ENCODE results near the gene MTHFD1.

MTHFD1 gene

GRCh38 chr14:64438181-64438841 lies 50.2 kb downstream of the MTHFD1 start:
- DNase-seq (ENCODE audit: low spot score) (no peak), ATAC-seq (ENCODE audit: low read depth) (peak; percentile 51; the same call in 1 of the 3 replicates)
- H3K9me3 ChIP-seq (ENCODE audit: severe bottlenecking) = no peaks in the 10 kb centered on the region
- no peaks in the 10 kb centered on the region for H3K27me3 ChIP-seq (ENCODE audit: insufficient read depth, poor library complexity, severe bottlenecking)
- TF ChIP-seq CTCF (IDR thresholded peaks at IDR 0.05; ENCODE audit: poor library complexity, severe bottlenecking) = no peak
- peaks cover 94% of the 10 kb centered on the region for H3K36me3 ChIP-seq (ENCODE audit: low read depth)
- no peak overlapping the region for H3K4me3 ChIP-seq (ENCODE audit: severe bottlenecking)
- peaks cover 6% of the 10 kb centered on the region for H3K4me1 ChIP-seq (ENCODE audit: insufficient read depth, poor library complexity, severe bottlenecking)
- H3K27ac ChIP-seq (ENCODE audit: poor library complexity, severe bottlenecking) = no peak overlapping the region

- no peaks in the 10 kb centered on the region for H3K27me3 ChIP-seq (ENCODE audit: insufficient read depth, poor library complexity, severe bottlenecking)
- H3K36me3 ChIP-seq (ENCODE audit: low read depth) = peaks cover 94% of the 10 kb centered on the region
- DNase-seq (ENCODE audit: low spot score) = no peak
- H3K4me3 ChIP-seq (ENCODE audit: severe bottlenecking) = no peak overlapping the region
- ATAC-seq (ENCODE audit: low read depth) = no peak
- no peak for TF ChIP-seq CTCF (IDR thresholded peaks at IDR 0.05; ENCODE audit: poor library complexity, severe bottlenecking)
- no peak overlapping the region for H3K27ac ChIP-seq (ENCODE audit: poor library complexity, severe bottlenecking)
- peaks cover 6% of the 10 kb centered on the region for H3K4me1 ChIP-seq (ENCODE audit: insufficient read depth, poor library complexity, severe bottlenecking)
- H3K9me3 ChIP-seq (ENCODE audit: severe bottlenecking) = no peaks in the 10 kb centered on the region
Measured at GRCh38 chr14:64439141-64439540, 51.0 kb downstream of the MTHFD1 start.

GRCh38 chr14:64440494-64440893 lies 52.3 kb downstream of the MTHFD1 start:
- Histone ChIP-seq H3K4me1 (ENCODE audit: insufficient read depth, poor library complexity, severe bottlenecking) (peaks cover 6% of the 10 kb centered on the region), H3K36me3 (ENCODE audit: low read depth) (peaks cover 98% of the 10 kb centered on the region), H3K9me3 (ENCODE audit: severe bottlenecking) (no peaks in the 10 kb centered on the region), H3K27me3 (ENCODE audit: insufficient read depth, poor library complexity, severe bottlenecking) (no peaks in the 10 kb centered on the region), H3K27ac (ENCODE audit: poor library complexity, severe bottlenecking) (no peak overlapping the region), H3K4me3 (ENCODE audit: severe bottlenecking) (no peak overlapping the region)
- DNase-seq (ENCODE audit: low spot score) (no peak), ATAC-seq (ENCODE audit: low read depth) (no peak)
- TF ChIP-seq CTCF (IDR thresholded peaks at IDR 0.05; ENCODE audit: poor library complexity, severe bottlenecking) = no peak

- DNase-seq (ENCODE audit: low spot score) = no peak
- no peak for TF ChIP-seq CTCF (IDR thresholded peaks at IDR 0.05; ENCODE audit: poor library complexity, severe bottlenecking)
- Histone ChIP-seq H3K9me3 (ENCODE audit: severe bottlenecking) (no peaks in the 10 kb centered on the region), H3K36me3 (ENCODE audit: low read depth) (peaks cover 94% of the 10 kb centered on the region), H3K4me3 (ENCODE audit: severe bottlenecking) (no peak overlapping the region), H3K27ac (ENCODE audit: poor library complexity, severe bottlenecking) (no peak overlapping the region), H3K27me3 (ENCODE audit: insufficient read depth, poor library complexity, severe bottlenecking) (no peaks in the 10 kb centered on the region), H3K4me1 (ENCODE audit: insufficient read depth, poor library complexity, severe bottlenecking) (peaks cover 6% of the 10 kb centered on the region)
- ATAC-seq (ENCODE audit: low read depth) = no peak
Measured at GRCh38 chr14:64442300-64442988, 54.3 kb downstream of the MTHFD1 start.

- no peaks in the 10 kb centered on the region for H3K9me3 ChIP-seq (ENCODE audit: severe bottlenecking)
- no peak overlapping the region for H3K4me3 ChIP-seq (ENCODE audit: severe bottlenecking)
- no peaks in the 10 kb centered on the region for H3K27me3 ChIP-seq (ENCODE audit: insufficient read depth, poor library complexity, severe bottlenecking)
- H3K4me1 ChIP-seq (ENCODE audit: insufficient read depth, poor library complexity, severe bottlenecking) = no peaks in the 10 kb centered on the region
- no peak overlapping the region for H3K27ac ChIP-seq (ENCODE audit: poor library complexity, severe bottlenecking)
- no peak for TF ChIP-seq CTCF (IDR thresholded peaks at IDR 0.05; ENCODE audit: poor library complexity, severe bottlenecking)
- DNase-seq (ENCODE audit: low spot score) (no peak), ATAC-seq (ENCODE audit: low read depth) (no peak)
- H3K36me3 ChIP-seq (ENCODE audit: low read depth) = peaks cover 92% of the 10 kb centered on the region
Measured at GRCh38 chr14:64444140-64444539, 56.0 kb downstream of the MTHFD1 start.
